CD14-positive monocyte (primary cell): ENCODE data around the gene ANXA10. TPM values are rescaled to one million over a fixed set of nuclear protein-coding genes. Genes with fewer than 3 reads are reported as not detected.

Experiments used
- DNase-seq, 3 donors: peaks; one replicate each; pipeline ENCODE4 v3.0.0-alpha.2; 2011 to 2022
- H2AFZ ChIP-seq: 2 replicates; pipeline ENCODE4 v1.6.0; 2012; ENCODE audit warnings: mild to moderate bottlenecking, low read depth, low read length, inconsistent platforms; ENCODE audit not compliant: insufficient read depth, poor library complexity, severe bottlenecking
- H3K27ac ChIP-seq, 2 donors: 1 replicate in 1 of 2; 2 replicates in 1 of 2; pipeline ENCODE4 v1.5.1; 2012 to 2013; ENCODE audit warnings: low read length in 2 of 2, control low read depth in 1 of 2, inconsistent platforms in 1 of 2, low read depth in 1 of 2, mild to moderate bottlenecking in 1 of 2
- H3K27me3 ChIP-seq, 2 donors: one replicate each; pipeline versions ENCODE4 v1.6.0 to v1.6.1; 2011 to 2013; ENCODE audit warnings: low read length in 2 of 2; ENCODE audit not compliant: control insufficient read depth in 2 of 2, insufficient read depth in 2 of 2
- H3K36me3 ChIP-seq, 2 donors: replicated peaks in 1 of 2; 1 replicate in 1 of 2; 2 replicates in 1 of 2; pipeline versions ENCODE4 v1.5.1 to v1.6.1; 2012 to 2013; ENCODE audit warnings: low read length in 2 of 2, control low read depth in 1 of 2, inconsistent platforms in 1 of 2, mild to moderate bottlenecking in 1 of 2; ENCODE audit not compliant: insufficient read depth in 2 of 2, control insufficient read depth in 1 of 2
- H3K4me1 ChIP-seq, 2 donors: 1 replicate in 1 of 2; 2 replicates in 1 of 2; pipeline versions ENCODE4 v1.5.1 to v1.6.1; 2012 to 2013; ENCODE audit warnings: low read length in 2 of 2, control low read depth in 1 of 2, inconsistent platforms in 1 of 2, mild to moderate bottlenecking in 1 of 2, moderate library complexity in 1 of 2; ENCODE audit not compliant: insufficient read depth in 2 of 2, control insufficient read depth in 1 of 2
- H3K4me2 ChIP-seq: replicated peaks from 2 replicates; pipeline ENCODE3; 2012; ENCODE audit warnings: low read length, moderate library complexity, mild to moderate bottlenecking; ENCODE audit not compliant: poor library complexity, severe bottlenecking; ENCODE audit errors: extremely low read depth
- H3K4me3 ChIP-seq, 3 experiments: fragments of 200-600 bp in 1 of 3; sonication (generic) in 1 of 3; replicated peaks in 1 of 3; 1 replicate in 2 of 3; 2 replicates in 1 of 3; pipeline ENCODE4 v1.5.1; 2011 to 2013; ENCODE audit warnings: low read length in 3 of 3, mild to moderate bottlenecking in 3 of 3, control low read depth in 2 of 3, low read depth in 2 of 3, inconsistent platforms in 1 of 3, moderate library complexity in 1 of 3
- H3K79me2 ChIP-seq: 2 replicates; pipeline ENCODE4 v1.6.0; 2012; ENCODE audit warnings: mild to moderate bottlenecking, control low read depth, inconsistent platforms, low read length, moderate library complexity; ENCODE audit not compliant: insufficient read depth
- H3K9ac ChIP-seq: 2 replicates; pipeline ENCODE4 v1.6.0; 2017; ENCODE audit warnings: low read length, mild to moderate bottlenecking; ENCODE audit not compliant: insufficient read depth, poor library complexity, severe bottlenecking
- H3K9me3 ChIP-seq, 2 donors: replicated peaks in 1 of 2; 1 replicate in 1 of 2; 2 replicates in 1 of 2; pipeline versions ENCODE4 v1.5.1 to v1.6.1; 2012 to 2013; ENCODE audit warnings: low read length in 2 of 2, control low read depth in 1 of 2; ENCODE audit not compliant: control insufficient read depth in 1 of 2, insufficient read depth in 1 of 2
- H4K20me1 ChIP-seq: 2 replicates; pipeline ENCODE4 v1.6.0; 2012; ENCODE audit warnings: mild to moderate bottlenecking, low read length, control low read depth, moderate library complexity; ENCODE audit not compliant: insufficient read depth
- H3K27ac Mint-ChIP-seq, 7 donors: one replicate each; pipeline ENCODE4 v1.8.0; 2020; ENCODE audit warnings: mild to moderate bottlenecking in 7 of 7, mixed read lengths in 7 of 7, moderate library complexity in 6 of 7, inconsistent platforms in 2 of 7
- H3K27me3 Mint-ChIP-seq, 3 donors: one replicate each; pipeline ENCODE4 v1.8.0; 2021 to 2022; ENCODE audit warnings: low read depth in 3 of 3, mild to moderate bottlenecking in 3 of 3, mixed read lengths in 3 of 3, moderate library complexity in 3 of 3, inconsistent platforms in 1 of 3
- H3K36me3 Mint-ChIP-seq, 2 donors: one replicate each; pipeline ENCODE4 v1.8.0; 2020; ENCODE audit warnings: mixed read lengths in 2 of 2, inconsistent platforms in 1 of 2, mild to moderate bottlenecking in 1 of 2
- H3K4me1 Mint-ChIP-seq: one replicate; pipeline ENCODE4 v1.8.0; 2020; ENCODE audit warnings: mild to moderate bottlenecking, mixed read lengths
- H3K4me3 Mint-ChIP-seq, 2 donors: one replicate each; pipeline ENCODE4 v1.8.0; 2020; ENCODE audit warnings: mild to moderate bottlenecking in 2 of 2, mixed read lengths in 2 of 2, moderate library complexity in 1 of 2
- H3K9me3 Mint-ChIP-seq, 7 donors: one replicate each; pipeline ENCODE4 v1.8.0; 2020 to 2022; ENCODE audit warnings: mixed read lengths in 7 of 7, mild to moderate bottlenecking in 6 of 7, moderate library complexity in 6 of 7, inconsistent platforms in 2 of 7
- WGBS: methylation state at CpG from one replicate; pipeline ENCODE4 v1.1.5; 2013; ENCODE audit warnings: missing lambda C conversion rate; ENCODE audit not compliant: insufficient coverage; 5-methylcytosine and 5-hydroxymethylcytosine counted together
- intact Hi-C, 2 donors: fragments of 100-400 bp; cut with micrococcal nuclease; formaldehyde crosslinking; loops; one replicate each; pipeline versions ENCODE4 v1.15.0 to v1.15.1; 2023
- polyA plus RNA-seq, 3 donors: library from polyadenylated mRNA; depleted of rRNA in 1 of 3; unstranded in 2 of 3; stranded (reverse) in 1 of 3; fragments of 300-500 nt in 2 of 3; fragments of >200 nt in 1 of 3; fragmentation: Illumina TruSeq in 2 of 3; gene quantifications; 1 replicate in 2 of 3; 2 replicates in 1 of 3; pipeline ENCODE4 v1.2.3, GENCODE V29; 2012 to 2021
- TF ChIP-seq, protein P1 (sequence below): fragments of 200-600 bp; IDR thresholded peaks from one replicate; pipeline ENCODE4 v1.8.0; 2022; ENCODE audit warnings: antibody characterized with exemption, mild to moderate bottlenecking

The ANXA10 gene
- polyA plus RNA-seq, 3 donors = not detected

DNA sequence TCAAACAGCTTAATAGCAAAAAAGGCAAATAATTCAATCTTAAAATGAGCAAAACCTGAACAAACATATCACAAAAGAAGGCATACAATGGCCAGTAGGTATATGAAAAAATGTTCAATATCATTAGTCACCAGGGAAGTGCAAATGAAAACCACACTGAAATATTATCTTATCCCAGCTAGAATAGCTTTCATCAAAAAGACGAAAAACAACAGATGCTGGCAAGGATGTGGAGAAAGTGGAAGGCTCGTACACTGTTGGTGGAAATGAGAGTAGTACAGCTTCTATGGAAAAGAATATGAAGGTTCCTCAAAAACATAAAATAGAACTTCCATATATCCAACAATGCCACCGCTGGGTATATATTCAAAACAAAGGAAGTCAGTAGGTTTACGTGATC is 29.3 kb upstream of the ANXA10 start:
- H2AFZ ChIP-seq = no peak overlapping the region
- no peak overlapping the region for H3K27ac ChIP-seq
- TF ChIP-seq, protein P1, sequence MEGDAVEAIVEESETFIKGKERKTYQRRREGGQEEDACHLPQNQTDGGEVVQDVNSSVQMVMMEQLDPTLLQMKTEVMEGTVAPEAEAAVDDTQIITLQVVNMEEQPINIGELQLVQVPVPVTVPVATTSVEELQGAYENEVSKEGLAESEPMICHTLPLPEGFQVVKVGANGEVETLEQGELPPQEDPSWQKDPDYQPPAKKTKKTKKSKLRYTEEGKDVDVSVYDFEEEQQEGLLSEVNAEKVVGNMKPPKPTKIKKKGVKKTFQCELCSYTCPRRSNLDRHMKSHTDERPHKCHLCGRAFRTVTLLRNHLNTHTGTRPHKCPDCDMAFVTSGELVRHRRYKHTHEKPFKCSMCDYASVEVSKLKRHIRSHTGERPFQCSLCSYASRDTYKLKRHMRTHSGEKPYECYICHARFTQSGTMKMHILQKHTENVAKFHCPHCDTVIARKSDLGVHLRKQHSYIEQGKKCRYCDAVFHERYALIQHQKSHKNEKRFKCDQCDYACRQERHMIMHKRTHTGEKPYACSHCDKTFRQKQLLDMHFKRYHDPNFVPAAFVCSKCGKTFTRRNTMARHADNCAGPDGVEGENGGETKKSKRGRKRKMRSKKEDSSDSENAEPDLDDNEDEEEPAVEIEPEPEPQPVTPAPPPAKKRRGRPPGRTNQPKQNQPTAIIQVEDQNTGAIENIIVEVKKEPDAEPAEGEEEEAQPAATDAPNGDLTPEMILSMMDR = no peak
- H3K79me2 ChIP-seq = no peaks in the 10 kb centered on the region
- no peak overlapping the region for H3K9ac ChIP-seq
- no peaks in the 10 kb centered on the region for H3K27me3 ChIP-seq
- intact Hi-C loops = no loop called here
- H3K27ac Mint-ChIP-seq = no peak overlapping the region
- H3K36me3 Mint-ChIP-seq = no peaks in the 10 kb centered on the region
- H3K9me3 Mint-ChIP-seq = peaks cover 0 to 6% (median 0%) of the 10 kb centered on the region in 7 donors
- H3K4me1 Mint-ChIP-seq = no peaks in the 10 kb centered on the region
- no peak overlapping the region for H3K4me2 ChIP-seq
- H3K4me1 ChIP-seq = no peaks in the 10 kb centered on the region
- no peak overlapping the region for H3K4me3 ChIP-seq
- H4K20me1 ChIP-seq = no peaks in the 10 kb centered on the region
- H3K36me3 ChIP-seq = no peaks in the 10 kb centered on the region
- no peaks in the 10 kb centered on the region for H3K27me3 Mint-ChIP-seq
- no peaks in the 10 kb centered on the region for H3K9me3 ChIP-seq
- H3K4me3 Mint-ChIP-seq = no peak overlapping the region
- DNase-seq = no peak
- no CpG with 5 or more reads among the region's 4 CpGs for WGBS

DNA sequence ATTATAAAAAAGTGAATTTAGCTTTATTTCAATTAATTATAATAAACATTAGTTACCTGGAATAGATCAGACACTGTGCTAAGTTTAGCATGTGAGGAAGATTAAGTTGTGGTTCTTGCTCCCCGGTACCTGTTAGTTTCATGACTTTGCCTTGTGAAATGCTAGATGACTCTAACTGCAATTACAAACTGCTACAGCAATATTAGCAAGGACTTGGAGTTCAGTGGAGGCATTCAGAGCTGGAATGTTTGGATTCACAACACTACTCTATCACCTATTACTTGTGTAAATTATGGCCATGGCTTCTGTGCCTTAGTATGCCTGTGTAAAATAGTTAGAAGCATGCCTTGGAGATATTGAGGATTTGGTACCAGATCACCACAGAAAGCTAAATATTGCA is 21.4 kb upstream of the ANXA10 start:
- H3K36me3 ChIP-seq = no peaks in the 10 kb centered on the region
- no CpG with 5 or more reads among the region's 1 CpG for WGBS
- no peak overlapping the region for H3K4me2 ChIP-seq
- H2AFZ ChIP-seq = no peak overlapping the region
- H3K9ac ChIP-seq = no peak overlapping the region
- intact Hi-C loops = loop anchor here in 1 of 2 donors (10.0 kb wide), 1 partner anchor 1046 kb away; no protein-coding TSS in a partner anchor
- no peak overlapping the region for H3K4me3 ChIP-seq
- Mint-ChIP-seq H3K4me1 (no peaks in the 10 kb centered on the region), H3K27ac (no peak overlapping the region), H3K9me3 (peaks cover 0 to 3% (median 2%) of the 10 kb centered on the region in 7 donors), H3K4me3 (no peak overlapping the region), H3K27me3 (no peaks in the 10 kb centered on the region), H3K36me3 (no peaks in the 10 kb centered on the region)
- H3K27me3 ChIP-seq = no peaks in the 10 kb centered on the region
- no peaks in the 10 kb centered on the region for H4K20me1 ChIP-seq
- H3K4me1 ChIP-seq = no peaks in the 10 kb centered on the region
- DNase-seq = no peak
- TF ChIP-seq, protein P1 = no peak
- H3K79me2 ChIP-seq = no peaks in the 10 kb centered on the region
- H3K27ac ChIP-seq = no peak overlapping the region
- H3K9me3 ChIP-seq = no peaks in the 10 kb centered on the region
